H1 (cell line): ENCODE data around the gene CD59.

Experiments used
- BRCA1 ChIP-seq: IDR thresholded peaks from 2 replicates; pipeline ENCODE4 v1.6.1; 2012; ENCODE audit warnings: low read depth, low read length, improper control_type of control experiment
- CBX8 ChIP-seq: fragments of 300-800, 300-1000 bp; sonication (generic); IDR thresholded peaks from 2 replicates; pipeline ENCODE4 v1.7.1; 2016; ENCODE audit warnings: low read depth, low read length, borderline replicate concordance
- CTCF ChIP-seq, 3 experiments: IDR thresholded peaks; 1 replicate in 2 of 3; 2 replicates in 1 of 3; pipeline versions ENCODE4 v1.5.1 to v1.6.1; 2011; ENCODE audit warnings: low read length in 3 of 3, mild to moderate bottlenecking in 3 of 3, inconsistent platforms in 2 of 3, low read depth in 1 of 3, moderate library complexity in 1 of 3; ENCODE audit not compliant: insufficient read depth in 1 of 3; ENCODE audit errors: control extremely low read depth in 1 of 3
- FOSL1 ChIP-seq: IDR thresholded peaks from 2 replicates; pipeline ENCODE4 v1.6.1; 2011; ENCODE audit warnings: mild to moderate bottlenecking, low read depth, low read length, moderate library complexity; ENCODE audit not compliant: insufficient read depth
- POLR2AphosphoS5 ChIP-seq: IDR thresholded peaks from 2 replicates; pipeline ENCODE4 v1.6.1; 2011; ENCODE audit warnings: low read depth, low read length
- SIN3A ChIP-seq, 2 experiments: IDR thresholded peaks in 1 of 2; conservative IDR thresholded peaks in 1 of 2; 2 replicates each; pipeline ENCODE4 v1.6.1; 2011 to 2012; ENCODE audit warnings: low read length in 2 of 2, improper control_type of control experiment in 1 of 2, low read depth in 1 of 2, mild to moderate bottlenecking in 1 of 2
- SP1 ChIP-seq: IDR thresholded peaks from 2 replicates; pipeline ENCODE4 v1.6.1; 2011; ENCODE audit warnings: low read depth, low read length
- SP2 ChIP-seq: IDR thresholded peaks from 2 replicates; pipeline ENCODE4 v1.6.1; 2012; ENCODE audit warnings: mild to moderate bottlenecking, low read length, inconsistent platforms
- TAF1 ChIP-seq: IDR thresholded peaks from 2 replicates; pipeline ENCODE4 v1.6.1; 2011; ENCODE audit warnings: mild to moderate bottlenecking, low read depth, low read length
- TCF12 ChIP-seq: IDR thresholded peaks from 2 replicates; pipeline ENCODE4 v1.6.1; 2011; ENCODE audit warnings: low read depth, mild to moderate bottlenecking, low read length

DNA sequence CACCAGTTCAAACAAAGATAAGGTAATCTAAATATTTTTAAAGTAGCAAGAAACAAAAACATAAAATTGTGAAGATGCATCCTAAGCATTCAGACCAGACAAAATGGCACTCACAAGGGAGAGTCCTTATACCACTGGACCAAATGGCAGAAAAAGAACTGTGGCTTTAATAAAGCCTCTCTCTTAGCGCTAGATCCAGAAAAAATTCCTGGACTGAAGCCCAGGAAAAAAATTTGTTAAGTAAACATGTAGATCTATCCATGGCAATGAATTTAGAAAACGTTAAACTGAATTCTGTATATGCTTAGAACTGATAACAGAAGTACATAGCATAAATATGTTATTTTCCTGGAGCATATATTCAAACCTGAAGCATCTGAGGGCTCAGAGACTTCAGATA, 11.8 kb upstream of the CD59 start:
- TF ChIP-seq CTCF (IDR thresholded peaks at IDR 0.05; ENCODE audit: control extremely low read depth in 1 of 3, insufficient read depth in 1 of 3, low read depth in 1 of 3, low read length in 3 of 3) (no peak), TAF1 (no peak), SP1 (no peak), TCF12 (no peak), CBX8 (no peak), SIN3A (conservative IDR thresholded peaks at IDR 0.05 in 1 of 2, IDR thresholded peaks at IDR 0.05 in 1 of 2; ENCODE audit: low read depth in 1 of 2, low read length in 2 of 2) (no peak), FOSL1 (no peak), SP2 (no peak), BRCA1 (no peak), POLR2AphosphoS5 (no peak)
